Ovary (tissue), 9 donors: ENCODE data around the gene TMA7B. TPM values are rescaled to one million over a fixed set of nuclear protein-coding genes. Genes with fewer than 3 reads are reported as not detected.

Source experiments
- DNase-seq, 5 donors: peaks; one replicate each; pipeline ENCODE4 v3.0.0-alpha.2; 2019 to 2020
- H3K27ac ChIP-seq, 2 donors: fragments of 200-600 bp; one replicate each; pipeline versions ENCODE4 v1.5.1 to v1.8.0; 2019 to 2022
- H3K27me3 ChIP-seq: fragments of 200-600 bp; one replicate; pipeline ENCODE4 v1.8.0; 2022
- H3K36me3 ChIP-seq: fragments of 200-600 bp; sonication (generic); one replicate; pipeline ENCODE4 v1.5.1; 2019
- H3K4me1 ChIP-seq: one replicate; pipeline ENCODE4 v1.8.1; 2013; ENCODE audit warnings: mild to moderate bottlenecking, moderate library complexity; ENCODE audit not compliant: insufficient read depth
- H3K4me3 ChIP-seq: fragments of 200-600 bp; sonication (generic); one replicate; pipeline ENCODE4 v1.5.1; 2017
- H3K9me3 ChIP-seq, 2 donors: fragments of 200-600 bp in 1 of 2; sonication (generic) in 1 of 2; one replicate each; pipeline versions ENCODE4 v1.5.1 to v1.8.1; 2013 to 2019; ENCODE audit warnings: mild to moderate bottlenecking in 1 of 2, moderate library complexity in 1 of 2
- CTCF ChIP-seq, 3 donors: fragments of 450-650 bp in 2 of 3; fragments of 200-600 bp in 1 of 3; IDR thresholded peaks; one replicate each; pipeline versions ENCODE4 v1.5.1 to v1.8.0; 2016 to 2022; ENCODE audit warnings: antibody characterized with exemption in 3 of 3, mild to moderate bottlenecking in 1 of 3
- EP300 ChIP-seq: sonication (generic); formaldehyde crosslinking; IDR thresholded peaks from one replicate; pipeline ENCODE4 v1.6.1; 2017; ENCODE audit warnings: antibody characterized with exemption
- POLR2A ChIP-seq: fragments of 450-650 bp; IDR thresholded peaks from one replicate; pipeline ENCODE4 v1.6.1; 2017; ENCODE audit warnings: antibody characterized with exemption, mild to moderate bottlenecking, moderate library complexity
- WGBS, 3 donors: extraction: QIAGEN DNeasy Blood & Tissue Kit in 1 of 3; methylation state at CpG; one replicate each; pipeline versions ENCODE4 v1.1.5 to v1.1.7; 2013 to 2017; 5-methylcytosine and 5-hydroxymethylcytosine counted together
- intact Hi-C, 4 donors: fragments of 100-400 bp; cut with DNase I; formaldehyde crosslinking; loops; one replicate each; pipeline versions ENCODE4 v1.11.0 to v1.15.1; 2022 to 2023
- polyA plus RNA-seq, 2 donors: library from polyadenylated mRNA; stranded (reverse); fragments of 200-250 nt in 1 of 2; fragments of 350-450 nt in 1 of 2; fragmentation: Illumina TruSeq in 1 of 2; extraction: RNeasy Lipid Tissue Mini Kit (QIAGEN cat#74804) in 1 of 2; gene quantifications; one replicate each; pipeline ENCODE4 v1.2.3, GENCODE V29; 2013 to 2014
- total RNA-seq, 7 donors: library from RNA; depleted of rRNA in 2 of 7; stranded (reverse); fragments of >200 nt in 2 of 7; fragmentation: NEBNext Ultra II Directional in 3 of 7; extraction: Animal tissue kit (Norgen Biotek cat#: 25700) in 3 of 7; gene quantifications; one replicate each; pipeline versions ENCODE4 v1.1.0 to v1.2.4, GENCODE V29; 2016 to 2023
- donor health status: DM: no; HTN: no; CAD: no; lungs with moderate emphysema.
- donor health status: DM: no; HTN: no; CAD: no.
- donor health status: Bipolar disorder and iron deficiency.
- donor health status: DM: yes; HTN: yes; CAD: no.
- donor health status: DM: no; HTN: no; CAD: no.
- donor health status: DM: yes; HTN: yes; CAD: no.

TMA7B gene
- total and polyA plus RNA-seq, 9 donors, result not detected

GRCh38 chr22:39985383-39986035, 25.3 kb downstream of the TMA7B start:
- 85 to 87% (median 86%) methylated on average over 7 of the region's 7 CpGs for WGBS, 3 donors
- Histone ChIP-seq H3K27ac (no peak overlapping the region), H3K9me3 (no peaks in the 10 kb centered on the region), H3K27me3 (no peaks in the 10 kb centered on the region), H3K4me1 (no peaks in the 10 kb centered on the region), H3K4me3 (no peak overlapping the region), H3K36me3 (no peaks in the 10 kb centered on the region)
- no peak for DNase-seq
- intact Hi-C loops, result no loop called here
- TF ChIP-seq POLR2A, result no peak
- TF ChIP-seq CTCF (IDR thresholded peaks at IDR 0.05), result no peak
- TF ChIP-seq EP300, result no peak

- Histone ChIP-seq H3K9me3 (no peaks in the 10 kb centered on the region), H3K27ac (no peak overlapping the region), H3K4me1 (no peaks in the 10 kb centered on the region), H3K4me3 (no peak overlapping the region), H3K36me3 (no peaks in the 10 kb centered on the region), H3K27me3 (no peaks in the 10 kb centered on the region)
- 62 to 72% (median 71%) methylated on average over 10 of the region's 10 CpGs for WGBS, 3 donors
- DNase-seq, result no peak
- TF ChIP-seq EP300 (no peak), CTCF (IDR thresholded peaks at IDR 0.05) (no peak), POLR2A (no peak)
- intact Hi-C loops, result no loop called here
Measured at GRCh38 chr22:39988386-39989114, 28.4 kb downstream of the TMA7B start.

GRCh38 chr22:39989633-39990032, 29.4 kb downstream of the TMA7B start:
- 81 to 85% (median 83%) methylated on average over 7 of the region's 7 CpGs for WGBS, 3 donors
- intact Hi-C loops, result no loop called here

GRCh38 chr22:39990686-39991085, 30.5 kb downstream of the TMA7B start:
- H3K9me3 ChIP-seq, result no peaks in the 10 kb centered on the region
- no peaks in the 10 kb centered on the region for H3K27me3 ChIP-seq
- H3K27ac ChIP-seq, result no peak overlapping the region
- DNase-seq, result no peak
- intact Hi-C loops, result no loop called here
- H3K4me1 ChIP-seq, result no peaks in the 10 kb centered on the region
- TF ChIP-seq EP300, result no peak
- no peak for TF ChIP-seq CTCF (IDR thresholded peaks at IDR 0.05)
- TF ChIP-seq POLR2A, result no peak
- 89 to 97% (median 95%) methylated on average over 3 of the region's 3 CpGs for WGBS, 3 donors
- H3K36me3 ChIP-seq, result no peaks in the 10 kb centered on the region
- no peak overlapping the region for H3K4me3 ChIP-seq

More at GRCh38 chr22:39989633-39990032, 29.4 kb downstream of the TMA7B start:
- H3K9me3 ChIP-seq, result no peaks in the 10 kb centered on the region
- no peak for DNase-seq
- H3K27ac ChIP-seq, result no peak overlapping the region
- no peaks in the 10 kb centered on the region for H3K27me3 ChIP-seq
- no peak overlapping the region for H3K4me3 ChIP-seq
- TF ChIP-seq EP300, result no peak
- no peak for TF ChIP-seq POLR2A
- TF ChIP-seq CTCF (IDR thresholded peaks at IDR 0.05), result no peak
- no peaks in the 10 kb centered on the region for H3K36me3 ChIP-seq
- H3K4me1 ChIP-seq, result no peaks in the 10 kb centered on the region
